WI38 (cell line): Measurements from ENCODE around the gene B4GALT6.

Experiments
- H3K4me3 ChIP-seq: 2 replicates; pipeline ENCODE4 v1.5.1; 2011; ENCODE audit warnings: low read depth, mild to moderate bottlenecking, control low read depth, low read length
- TF ChIP-seq, protein P1 (sequence below): IDR thresholded peaks from 2 replicates; pipeline ENCODE4 v1.5.1; 2012; ENCODE audit warnings: low read depth, mild to moderate bottlenecking, control low read depth, low read length

The B4GALT6 gene

GRCh38 chr18:31671951-31672350, 12.4 kb downstream of the B4GALT6 start:
- H3K4me3 ChIP-seq = no peak overlapping the region
- TF ChIP-seq, protein P1, sequence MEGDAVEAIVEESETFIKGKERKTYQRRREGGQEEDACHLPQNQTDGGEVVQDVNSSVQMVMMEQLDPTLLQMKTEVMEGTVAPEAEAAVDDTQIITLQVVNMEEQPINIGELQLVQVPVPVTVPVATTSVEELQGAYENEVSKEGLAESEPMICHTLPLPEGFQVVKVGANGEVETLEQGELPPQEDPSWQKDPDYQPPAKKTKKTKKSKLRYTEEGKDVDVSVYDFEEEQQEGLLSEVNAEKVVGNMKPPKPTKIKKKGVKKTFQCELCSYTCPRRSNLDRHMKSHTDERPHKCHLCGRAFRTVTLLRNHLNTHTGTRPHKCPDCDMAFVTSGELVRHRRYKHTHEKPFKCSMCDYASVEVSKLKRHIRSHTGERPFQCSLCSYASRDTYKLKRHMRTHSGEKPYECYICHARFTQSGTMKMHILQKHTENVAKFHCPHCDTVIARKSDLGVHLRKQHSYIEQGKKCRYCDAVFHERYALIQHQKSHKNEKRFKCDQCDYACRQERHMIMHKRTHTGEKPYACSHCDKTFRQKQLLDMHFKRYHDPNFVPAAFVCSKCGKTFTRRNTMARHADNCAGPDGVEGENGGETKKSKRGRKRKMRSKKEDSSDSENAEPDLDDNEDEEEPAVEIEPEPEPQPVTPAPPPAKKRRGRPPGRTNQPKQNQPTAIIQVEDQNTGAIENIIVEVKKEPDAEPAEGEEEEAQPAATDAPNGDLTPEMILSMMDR = no peak

DNA sequence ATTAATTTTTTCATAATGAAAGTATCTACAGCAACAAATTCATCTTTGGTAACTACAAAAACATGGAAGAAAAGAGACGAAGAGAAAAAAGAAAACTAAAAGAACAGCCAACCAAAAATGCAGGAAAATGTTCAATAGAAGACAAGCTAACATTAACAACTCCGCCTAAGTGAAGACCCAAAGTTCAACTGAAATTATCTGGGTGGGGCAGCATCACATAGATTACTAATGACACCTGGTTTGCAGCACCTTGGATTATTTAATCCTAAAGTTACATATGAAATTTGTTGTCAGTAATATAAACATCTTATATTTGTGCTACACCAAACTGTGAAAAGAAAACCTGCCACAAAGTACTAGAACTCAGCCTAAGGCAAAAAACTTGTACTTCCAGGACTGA, 14.8 kb downstream of the B4GALT6 start:
- TF ChIP-seq, protein P1 = no peak
- H3K4me3 ChIP-seq = no peak overlapping the region

DNA sequence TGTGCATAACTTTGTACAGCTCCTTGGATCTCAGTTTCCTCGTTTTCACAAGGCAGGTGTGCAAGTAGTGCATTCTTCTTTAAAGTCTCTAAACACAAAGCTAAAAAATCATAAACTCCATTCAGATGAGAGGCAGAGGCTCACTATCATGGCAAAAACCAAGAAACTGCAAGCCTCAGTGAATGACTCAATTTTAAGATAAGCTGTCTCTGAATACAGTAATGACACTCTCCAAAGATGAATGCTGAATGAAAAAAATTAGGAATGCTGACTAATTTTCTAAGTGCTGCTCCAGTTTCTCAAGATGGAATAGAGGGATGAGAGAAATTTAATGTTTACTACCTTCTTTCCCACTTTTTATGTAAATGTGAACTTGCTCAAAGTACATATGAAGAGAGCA, 17.2 kb downstream of the B4GALT6 start:
- TF ChIP-seq, protein P1 = no peak
- no peak overlapping the region for H3K4me3 ChIP-seq

GRCh38 chr18:31666055-31666454, 18.3 kb downstream of the B4GALT6 start:
- H3K4me3 ChIP-seq = no peak overlapping the region
- TF ChIP-seq, protein P1 = no peak

GRCh38 chr18:31664101-31664500, 20.3 kb downstream of the B4GALT6 start:
- no peak overlapping the region for H3K4me3 ChIP-seq
- TF ChIP-seq, protein P1 = no peak

DNA sequence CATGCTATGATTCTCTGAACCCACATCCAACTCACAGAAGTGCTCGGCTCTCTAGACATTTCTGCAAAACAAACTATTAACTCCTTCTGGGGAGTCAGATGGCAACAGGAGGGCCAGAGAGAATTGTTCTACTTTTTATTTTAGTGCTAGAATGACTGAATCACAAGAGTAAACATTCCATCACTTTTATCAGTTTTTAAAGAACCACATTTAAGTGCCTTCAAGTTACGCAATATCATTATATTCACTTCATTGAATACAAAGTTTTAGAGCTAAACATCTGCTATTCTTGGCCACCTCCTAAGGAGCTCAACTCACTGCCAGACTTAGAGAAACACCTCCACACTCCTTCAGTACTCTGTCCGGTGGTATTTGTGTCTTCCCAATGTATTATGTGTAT, 22.4 kb downstream of the B4GALT6 start:
- no peak overlapping the region for H3K4me3 ChIP-seq
- TF ChIP-seq, protein P1 = no peak

DNA sequence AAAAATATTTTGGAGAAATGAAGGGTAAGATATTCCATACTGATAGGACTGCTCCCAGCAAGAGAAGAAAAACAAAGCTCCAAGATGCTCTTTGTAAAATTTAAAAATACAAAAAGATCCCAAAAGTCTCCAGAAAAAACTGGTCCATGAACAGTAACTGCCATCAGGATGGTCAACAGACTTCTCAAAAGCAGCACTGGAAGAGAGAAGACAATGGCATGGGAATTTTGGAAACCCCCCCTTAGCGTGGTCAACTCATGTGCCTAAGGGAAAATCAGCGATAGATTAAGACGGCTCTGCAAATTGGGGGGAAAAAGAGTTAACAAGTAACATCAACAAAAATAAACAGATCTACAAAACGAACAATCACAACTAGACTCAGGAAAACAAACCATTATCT, 23.6 kb downstream of the B4GALT6 start:
- TF ChIP-seq, protein P1 = no peak
- no peak overlapping the region for H3K4me3 ChIP-seq
